Nephron progenitor cell (in vitro differentiated cells): Measurements from ENCODE around the gene PAPSS1.

ENCODE experiments used
- DNase-seq: peaks from one replicate; pipeline ENCODE4 v3.0.0; 2021
- H3K27ac Mint-ChIP-seq: 2 replicates; pipeline ENCODE4 v1.8.0; 2021; ENCODE audit warnings: mild to moderate bottlenecking, moderate library complexity, mixed read lengths
- H3K27me3 Mint-ChIP-seq: 2 replicates; pipeline ENCODE4 v1.8.0; 2021; ENCODE audit warnings: mild to moderate bottlenecking, low read depth, mixed read lengths; ENCODE audit not compliant: poor library complexity
- H3K36me3 Mint-ChIP-seq: 2 replicates; pipeline ENCODE4 v1.8.0; 2021; ENCODE audit warnings: low read depth, mixed read lengths
- H3K4me1 Mint-ChIP-seq: 2 replicates; pipeline ENCODE4 v1.8.0; 2021; ENCODE audit warnings: mixed read lengths
- H3K4me3 Mint-ChIP-seq: 2 replicates; pipeline ENCODE4 v1.8.0; 2021; ENCODE audit warnings: mild to moderate bottlenecking, moderate library complexity, mixed read lengths
- H3K9me3 Mint-ChIP-seq: 2 replicates; pipeline ENCODE4 v1.8.0; 2021; ENCODE audit warnings: mild to moderate bottlenecking, moderate library complexity, mixed read lengths
- TF ChIP-seq, protein P1 (sequence below): fragments of 200-600 bp; sonication (generic); IDR thresholded peaks from 2 replicates; pipeline ENCODE4 v1.5.0; 2021; ENCODE audit warnings: antibody characterized with exemption

PAPSS1 gene

GRCh38 chr4:107689912-107690587 is 30.0 kb downstream of the PAPSS1 start:
- Mint-ChIP-seq H3K4me3 (no peak overlapping the region), H3K9me3 (no peaks in the 10 kb centered on the region), H3K27me3 (peaks cover 6% of the 10 kb centered on the region), H3K4me1 (no peaks in the 10 kb centered on the region), H3K36me3 (peaks cover 44% of the 10 kb centered on the region), H3K27ac (no peak overlapping the region)
- TF ChIP-seq, protein P1, sequence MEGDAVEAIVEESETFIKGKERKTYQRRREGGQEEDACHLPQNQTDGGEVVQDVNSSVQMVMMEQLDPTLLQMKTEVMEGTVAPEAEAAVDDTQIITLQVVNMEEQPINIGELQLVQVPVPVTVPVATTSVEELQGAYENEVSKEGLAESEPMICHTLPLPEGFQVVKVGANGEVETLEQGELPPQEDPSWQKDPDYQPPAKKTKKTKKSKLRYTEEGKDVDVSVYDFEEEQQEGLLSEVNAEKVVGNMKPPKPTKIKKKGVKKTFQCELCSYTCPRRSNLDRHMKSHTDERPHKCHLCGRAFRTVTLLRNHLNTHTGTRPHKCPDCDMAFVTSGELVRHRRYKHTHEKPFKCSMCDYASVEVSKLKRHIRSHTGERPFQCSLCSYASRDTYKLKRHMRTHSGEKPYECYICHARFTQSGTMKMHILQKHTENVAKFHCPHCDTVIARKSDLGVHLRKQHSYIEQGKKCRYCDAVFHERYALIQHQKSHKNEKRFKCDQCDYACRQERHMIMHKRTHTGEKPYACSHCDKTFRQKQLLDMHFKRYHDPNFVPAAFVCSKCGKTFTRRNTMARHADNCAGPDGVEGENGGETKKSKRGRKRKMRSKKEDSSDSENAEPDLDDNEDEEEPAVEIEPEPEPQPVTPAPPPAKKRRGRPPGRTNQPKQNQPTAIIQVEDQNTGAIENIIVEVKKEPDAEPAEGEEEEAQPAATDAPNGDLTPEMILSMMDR, result no peak
- no peak for DNase-seq

- peaks cover 3% of the 10 kb centered on the region for H3K27me3 Mint-ChIP-seq
- TF ChIP-seq, protein P1, result no peak
- no peak overlapping the region for H3K4me3 Mint-ChIP-seq
- no peaks in the 10 kb centered on the region for H3K4me1 Mint-ChIP-seq
- H3K27ac Mint-ChIP-seq, result no peak overlapping the region
- H3K9me3 Mint-ChIP-seq, result no peaks in the 10 kb centered on the region
- DNase-seq, result no peak
- H3K36me3 Mint-ChIP-seq, result peaks cover 43% of the 10 kb centered on the region
Measured at GRCh38 chr4:107688421-107688820, 31.6 kb downstream of the PAPSS1 start.

DNA sequence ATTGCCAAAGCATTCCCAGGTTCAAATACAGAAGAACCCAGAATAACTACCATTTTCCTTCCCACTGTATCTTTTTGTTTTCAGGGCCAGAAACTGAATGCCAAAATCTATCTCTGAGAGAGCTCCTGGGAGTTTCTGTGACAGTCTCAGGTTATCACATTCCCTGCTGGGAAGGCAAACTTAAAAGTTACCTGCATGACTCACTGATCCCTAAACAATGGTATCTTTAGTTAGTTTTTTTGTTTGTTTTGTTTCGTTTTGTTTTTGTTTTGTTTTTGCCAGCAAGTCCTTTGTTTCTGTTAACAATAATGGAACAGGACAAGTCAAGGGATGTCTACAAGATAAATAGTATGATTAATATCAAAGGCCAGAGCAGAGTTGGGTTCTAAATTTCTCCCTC is 34.3 kb downstream of the PAPSS1 start:
- Mint-ChIP-seq H3K4me3 (no peak overlapping the region), H3K36me3 (peaks cover 36% of the 10 kb centered on the region), H3K27ac (no peak overlapping the region), H3K4me1 (no peaks in the 10 kb centered on the region), H3K27me3 (no peaks in the 10 kb centered on the region), H3K9me3 (no peaks in the 10 kb centered on the region)
- TF ChIP-seq, protein P1, result no peak
- no peak for DNase-seq

- H3K4me3 Mint-ChIP-seq, result no peak overlapping the region
- H3K27me3 Mint-ChIP-seq, result no peaks in the 10 kb centered on the region
- TF ChIP-seq, protein P1, result no peak
- H3K4me1 Mint-ChIP-seq, result no peaks in the 10 kb centered on the region
- no peak for DNase-seq
- H3K36me3 Mint-ChIP-seq, result peaks cover 55% of the 10 kb centered on the region
- no peak overlapping the region for H3K27ac Mint-ChIP-seq
- H3K9me3 Mint-ChIP-seq, result peaks cover 8% of the 10 kb centered on the region
Measured at GRCh38 chr4:107683873-107684272, 36.2 kb downstream of the PAPSS1 start.

DNA sequence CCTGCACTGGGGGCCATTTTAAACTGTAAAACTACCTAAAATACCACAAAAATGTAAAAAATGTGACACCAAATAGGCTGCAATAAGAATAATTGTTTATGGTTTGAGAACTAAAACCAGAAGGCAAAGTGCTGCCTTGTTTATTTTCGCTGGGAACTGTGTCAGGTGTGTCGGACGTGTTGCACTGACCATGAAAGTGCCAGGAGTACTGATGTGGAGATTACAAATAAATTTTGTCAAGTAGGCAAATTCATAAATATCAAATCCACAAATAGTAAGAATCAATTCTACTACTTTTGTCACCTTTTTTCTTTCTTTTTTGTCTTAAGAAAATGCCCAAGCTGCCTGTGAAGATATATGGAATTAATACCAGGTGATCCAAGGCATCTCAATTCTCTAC is 37.7 kb downstream of the PAPSS1 start:
- Mint-ChIP-seq H3K4me3 (no peak overlapping the region), H3K36me3 (peaks cover 71% of the 10 kb centered on the region), H3K27ac (no peak overlapping the region), H3K9me3 (peaks cover 18% of the 10 kb centered on the region), H3K4me1 (no peaks in the 10 kb centered on the region), H3K27me3 (no peaks in the 10 kb centered on the region)
- DNase-seq, result no peak
- TF ChIP-seq, protein P1, result no peak

- H3K4me3 Mint-ChIP-seq, result no peak overlapping the region
Measured at GRCh38 chr4:107669068-107669467, 51.0 kb downstream of the PAPSS1 start.

More at GRCh38 chr4:107669068-107669467, 51.0 kb downstream of the PAPSS1 start:
- H3K36me3 Mint-ChIP-seq, result peaks cover 42% of the 10 kb centered on the region
- no peak overlapping the region for H3K27ac Mint-ChIP-seq
- DNase-seq, result no peak
- peaks cover 17% of the 10 kb centered on the region for H3K9me3 Mint-ChIP-seq
- H3K4me1 Mint-ChIP-seq, result no peaks in the 10 kb centered on the region
- no peaks in the 10 kb centered on the region for H3K27me3 Mint-ChIP-seq
- TF ChIP-seq, protein P1, result no peak
